C4-2B (cell line): ENCODE results near the gene ZNF565.

Experiments
- H3K27ac ChIP-seq: fragments of 450-650 bp; 2 replicates; pipeline ENCODE4 v1.5.1; 2017
- CTCF ChIP-seq: fragments of 450-650 bp; conservative IDR thresholded peaks from 2 replicates; pipeline ENCODE4 v1.5.1; 2017; ENCODE audit warnings: mild to moderate bottlenecking
- ZFX ChIP-seq: fragments of 450-650 bp; IDR thresholded peaks from 2 replicates; pipeline ENCODE4 v1.6.1; 2017

ZNF565 gene

GRCh38 chr19:36214386-36215275, at the start of gene ZNF565, which contains the start of gene ZNF146:
ZNF565 (minus strand) TSS chr19:36214665; CDS start chr19:36201985, 12,680 bp downstream.
ZNF146 (plus strand) TSS chr19:36215106; CDS start chr19:36236441, 21,335 bp downstream.
- TF ChIP-seq CTCF: no peak
- peak; percentile 89 for TF ChIP-seq ZFX
- peak within 1 kb of the TSS; percentile 91 for H3K27ac ChIP-seq

- no peak for TF ChIP-seq ZFX
- no peak for TF ChIP-seq CTCF
- no peak overlapping the region for H3K27ac ChIP-seq
Measured at GRCh38 chr19:36259211-36259610, 44.7 kb upstream of the ZNF565 start.

GRCh38 chr19:36258028-36258875, 43.8 kb upstream of the ZNF565 start:
- TF ChIP-seq CTCF (no peak), ZFX (no peak)

GRCh38 chr19:36257520-36257876, 43.0 kb upstream of the ZNF565 start:
- 0 out of 2 replicates have a peak overlapping the region, but pooled peaks have one; percentile 19 for H3K27ac ChIP-seq
- TF ChIP-seq CTCF: no peak
- no peak for TF ChIP-seq ZFX

More at GRCh38 chr19:36258028-36258875, 43.8 kb upstream of the ZNF565 start:
- H3K27ac ChIP-seq: no peak overlapping the region

- 0 out of 2 replicates have a peak overlapping the region, but pooled peaks have one; percentile 19 for H3K27ac ChIP-seq
- TF ChIP-seq CTCF (no peak), ZFX (no peak)
Measured at GRCh38 chr19:36256853-36257519, 42.5 kb upstream of the ZNF565 start.

- no peak overlapping the region for H3K27ac ChIP-seq
- TF ChIP-seq ZFX (no peak), CTCF (no peak)
Measured at GRCh38 chr19:36256064-36256463, 41.6 kb upstream of the ZNF565 start.
